HG03469 (cell line): ENCODE data around the gene OR56A4.

Source experiments
- ATAC-seq: cut with Tn5 transposase; IDR thresholded peaks from one replicate; pipeline ENCODE4 v1.9.1; 2021; ENCODE audit warnings: mild to moderate bottlenecking, moderate library complexity, moderate number of reproducible peaks; ENCODE audit not compliant: unreplicated experiment

The OR56A4 gene, protein sequence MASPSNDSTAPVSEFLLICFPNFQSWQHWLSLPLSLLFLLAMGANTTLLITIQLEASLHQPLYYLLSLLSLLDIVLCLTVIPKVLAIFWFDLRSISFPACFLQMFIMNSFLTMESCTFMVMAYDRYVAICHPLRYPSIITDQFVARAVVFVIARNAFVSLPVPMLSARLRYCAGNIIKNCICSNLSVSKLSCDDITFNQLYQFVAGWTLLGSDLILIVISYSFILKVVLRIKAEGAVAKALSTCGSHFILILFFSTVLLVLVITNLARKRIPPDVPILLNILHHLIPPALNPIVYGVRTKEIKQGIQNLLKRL

DNA sequence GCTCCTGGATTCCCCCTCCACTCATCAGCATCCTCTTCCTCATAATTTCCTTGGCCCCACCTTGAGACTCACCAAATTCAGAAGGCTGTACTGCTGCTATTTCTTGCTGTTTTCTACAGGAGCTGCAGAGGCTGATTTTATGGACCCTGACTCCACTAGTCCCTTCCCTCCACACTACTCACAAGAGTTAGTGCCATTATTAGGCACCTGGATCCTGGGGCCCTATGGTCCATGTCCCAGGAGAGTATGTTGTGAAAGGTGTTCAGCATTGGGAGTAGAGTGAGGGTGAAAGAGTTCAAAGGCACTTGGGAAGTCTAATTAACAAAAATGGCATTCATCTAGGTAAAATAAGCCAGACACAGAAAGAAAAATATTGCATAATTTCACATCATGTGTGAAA lies at the start of gene OR56A4:
TSS of gene OR56A4 (minus strand) at position 101 of the 400 bp plus-strand sequence. CDS start 3,954 bp downstream, outside the sequence.
- ATAC-seq, result no peak

DNA sequence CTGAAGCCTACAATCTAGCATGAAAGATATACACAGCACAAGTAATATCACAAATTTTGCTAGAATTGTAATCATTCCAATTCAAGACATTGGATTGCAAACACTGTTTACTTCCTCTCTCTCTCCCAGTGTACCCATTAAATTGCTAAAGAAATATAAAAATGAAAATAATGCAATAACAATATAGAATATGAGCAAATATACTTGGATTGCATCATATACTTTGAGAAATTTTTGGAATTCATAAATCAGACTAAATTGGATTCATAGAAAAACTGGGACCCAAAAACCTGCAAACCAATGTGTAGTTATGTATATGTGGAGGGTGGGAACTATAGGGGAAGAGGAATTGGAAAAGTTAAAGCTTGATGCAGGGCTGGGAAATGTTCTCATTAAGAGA lies 48.8 kb upstream of the OR56A4 start:
- ATAC-seq, result no peak

DNA sequence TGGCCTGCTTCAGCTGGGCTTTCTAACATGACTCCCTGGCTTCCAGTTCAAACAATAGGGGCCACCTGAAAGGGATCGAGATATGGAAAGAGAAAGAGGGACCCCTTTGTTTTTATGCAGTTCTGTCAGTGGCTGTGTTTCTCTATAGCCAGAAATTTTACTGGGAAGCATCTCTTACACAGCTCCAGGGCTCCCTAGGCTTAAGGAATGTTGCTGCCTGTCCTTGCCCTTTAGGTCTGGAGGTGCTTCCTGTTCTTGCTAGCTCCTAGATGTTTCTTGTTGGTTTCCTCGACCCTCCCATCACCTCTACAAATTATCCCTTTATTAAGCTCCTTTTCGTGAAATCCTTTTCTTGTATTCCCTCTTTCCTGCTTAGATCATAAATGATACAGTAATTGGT lies 45.6 kb upstream of the OR56A4 start:
- no peak for ATAC-seq

DNA sequence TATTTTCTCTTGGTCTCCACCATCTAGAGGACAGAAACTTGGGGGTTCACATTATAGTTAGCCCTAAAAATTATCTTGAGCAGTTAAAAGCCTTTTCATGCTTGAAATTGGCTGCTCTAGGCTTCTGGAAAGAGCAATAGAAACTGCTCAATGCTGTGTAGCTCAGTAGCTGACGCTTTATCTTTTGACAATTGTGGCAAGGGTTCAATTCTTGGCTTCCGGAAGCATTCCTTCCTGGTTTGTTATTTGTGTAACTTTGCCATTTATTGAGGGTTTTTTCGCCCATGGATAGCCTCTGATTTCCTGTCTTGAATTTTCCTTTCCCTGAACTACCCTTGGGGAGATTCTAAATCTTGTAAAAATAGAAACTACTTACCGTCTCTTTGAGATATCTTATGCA lies 34.1 kb upstream of the OR56A4 start:
- no peak for ATAC-seq

DNA sequence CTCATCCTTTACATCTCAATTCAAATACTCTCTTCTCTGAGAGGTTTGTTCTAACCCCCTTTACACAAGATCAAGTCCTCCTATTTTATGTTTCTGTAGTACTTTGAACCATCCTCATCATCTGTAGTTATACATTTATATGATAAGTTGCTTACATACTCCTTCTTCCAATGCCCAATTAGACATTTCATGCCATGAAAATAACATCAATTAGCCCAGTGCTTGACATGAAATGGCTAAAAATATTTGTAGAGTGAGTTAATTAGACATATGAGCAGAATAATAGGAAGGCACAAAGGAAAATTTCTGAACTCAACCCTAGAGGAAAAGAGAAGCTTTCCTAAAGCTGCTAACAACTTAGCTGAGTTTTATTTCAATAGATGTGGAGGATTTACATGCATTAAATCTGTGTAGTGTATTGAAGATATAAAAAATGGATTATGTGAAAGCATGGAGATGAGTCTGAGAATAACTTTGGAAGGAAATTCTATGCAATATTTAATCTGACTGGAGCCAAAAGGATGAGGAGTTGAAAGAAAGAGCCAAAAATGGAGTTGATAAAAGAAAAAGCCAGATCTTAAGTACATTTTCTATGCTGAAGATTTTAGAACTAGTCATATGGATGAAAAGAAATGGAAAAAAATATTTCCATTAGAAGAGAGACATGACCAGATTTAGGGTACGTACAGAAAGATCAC lies 24.1 kb upstream of the OR56A4 start, which contains the start of gene OR56A1:
TSS of gene OR56A1 (minus strand) at position 51 of the 698 bp plus-strand sequence. CDS start 3,066 bp downstream, outside the sequence.
- ATAC-seq, result no peak

DNA sequence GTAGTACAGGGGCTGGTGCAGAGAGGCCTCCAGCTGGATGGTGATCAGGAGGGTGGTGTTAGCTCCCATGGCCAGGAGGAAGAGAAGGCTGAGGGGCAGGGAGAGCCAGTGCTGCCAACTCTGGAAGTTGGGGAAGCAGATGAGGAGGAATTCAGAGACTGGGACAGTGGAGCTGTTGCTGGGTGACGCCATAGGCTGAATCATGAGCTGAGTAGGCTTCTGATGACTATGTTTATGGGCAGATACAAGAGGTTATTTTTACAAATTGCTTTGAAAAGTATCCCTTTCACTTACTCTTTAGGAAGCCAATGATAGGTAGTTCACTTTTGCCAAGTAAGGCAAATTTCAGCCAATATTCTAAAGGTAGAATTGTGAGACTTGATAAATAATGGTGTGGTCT lies 20.8 kb upstream of the OR56A4 start:
- ATAC-seq, result no peak

DNA sequence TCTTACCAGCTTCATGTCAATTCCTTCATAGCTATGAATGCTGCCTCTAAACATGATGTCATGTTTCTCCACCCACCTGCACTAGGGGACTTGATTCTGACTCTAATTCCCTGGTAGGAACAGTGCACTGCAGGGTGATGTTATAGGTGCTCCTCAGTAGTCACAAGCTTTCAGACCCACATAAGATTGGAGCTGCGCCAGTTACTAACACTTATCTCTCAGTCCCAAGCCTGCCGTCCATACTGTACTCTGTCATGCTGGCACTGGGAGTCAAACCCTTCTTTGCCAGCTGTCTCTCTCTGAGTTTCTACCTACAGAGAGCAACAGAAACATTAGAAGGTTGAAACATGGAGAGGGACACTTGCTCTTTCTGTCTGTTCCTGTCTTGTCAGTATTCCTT lies 18.3 kb upstream of the OR56A4 start:
- no peak for ATAC-seq

DNA sequence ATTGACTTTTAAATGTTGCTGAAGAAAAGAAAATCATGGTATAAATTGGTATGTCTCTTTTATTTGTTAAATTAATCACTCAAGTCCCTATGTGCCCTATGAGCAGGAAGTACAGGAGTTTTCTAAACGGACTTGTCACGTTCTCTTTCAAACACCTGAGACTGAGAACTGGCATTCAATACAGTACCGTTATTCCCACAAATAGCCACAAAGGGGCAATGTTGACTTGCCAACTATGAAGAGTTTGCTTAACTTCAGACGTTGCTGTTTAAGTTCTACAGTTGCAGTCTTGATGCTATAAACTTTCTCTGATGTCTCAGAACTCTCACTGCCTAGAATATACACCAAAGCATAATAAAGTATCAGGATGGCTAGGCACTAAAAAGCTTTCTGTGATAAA lies 16.2 kb upstream of the OR56A4 start:
- no peak for ATAC-seq

DNA sequence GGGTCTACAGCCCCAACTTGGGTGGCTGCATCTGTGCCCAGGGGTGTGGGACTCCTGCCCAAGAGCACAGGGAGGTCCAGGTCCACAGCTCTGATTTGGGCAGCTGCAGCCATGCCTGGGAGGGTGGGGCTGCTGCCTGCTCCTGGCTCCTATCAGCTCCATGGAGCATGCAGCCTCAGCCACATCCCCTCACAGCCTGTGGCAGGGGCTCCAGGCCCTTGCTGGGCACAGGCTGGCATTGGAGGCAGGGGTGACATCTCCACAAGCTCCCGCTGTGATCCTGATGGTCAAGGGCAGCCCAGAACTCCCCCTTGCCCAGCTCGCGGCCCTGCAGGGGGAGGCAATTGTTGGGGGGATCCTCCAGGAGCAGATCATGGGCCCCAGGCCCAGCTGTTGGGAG lies 6.3 kb upstream of the OR56A4 start:
- no peak for ATAC-seq

DNA sequence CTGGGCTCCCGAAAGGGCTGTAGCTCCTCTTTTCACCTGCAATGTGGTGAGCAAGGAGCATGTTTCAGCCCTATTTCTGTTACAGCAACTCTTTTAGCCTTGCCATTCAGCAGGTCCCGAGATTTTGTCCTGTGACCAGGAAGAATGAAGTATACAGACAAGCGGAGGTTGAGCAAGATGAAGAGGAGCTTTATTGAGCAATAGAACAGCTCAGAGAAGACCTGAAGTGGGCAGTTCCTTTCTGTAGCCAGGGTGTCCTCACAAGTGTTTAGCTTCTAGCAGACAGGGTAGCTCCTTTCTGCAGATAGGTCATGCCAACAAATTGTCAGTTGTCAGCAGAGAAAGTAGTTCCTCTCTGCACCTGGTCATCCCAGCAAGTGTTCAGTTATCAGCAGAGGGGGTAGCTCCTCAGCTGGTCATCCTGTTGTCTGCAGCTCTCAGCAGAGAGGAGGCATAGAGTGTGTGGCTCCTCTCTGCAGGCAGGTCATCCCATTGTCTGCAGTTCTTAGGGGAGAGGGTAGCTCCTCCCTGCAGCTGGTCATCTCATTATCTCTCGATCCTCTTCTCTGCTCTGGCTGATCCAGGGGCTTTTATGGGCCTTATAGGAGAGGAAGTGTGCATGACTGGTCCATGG lies 5.4 kb upstream of the OR56A4 start:
- ATAC-seq, result no peak

DNA sequence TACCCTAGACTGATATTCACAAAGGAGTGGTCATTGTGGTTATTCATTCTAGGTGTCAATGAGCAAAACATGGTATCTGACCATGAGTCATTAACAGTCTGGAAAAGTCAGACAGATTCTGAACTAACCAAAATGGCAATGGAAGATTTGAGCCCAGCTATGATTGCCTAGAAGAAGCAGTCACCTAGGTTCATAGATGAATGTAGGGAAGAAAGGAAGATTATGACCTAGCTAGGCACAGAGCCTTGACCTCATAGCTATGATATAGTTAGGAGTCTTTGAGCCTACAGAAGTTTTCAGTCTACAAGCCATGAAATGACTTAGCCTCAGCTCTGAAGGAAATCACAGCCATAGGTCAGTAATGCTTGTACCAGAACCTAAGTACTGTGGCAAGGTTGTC lies 351 bp downstream of the OR56A4 start:
- ATAC-seq, result no peak

DNA sequence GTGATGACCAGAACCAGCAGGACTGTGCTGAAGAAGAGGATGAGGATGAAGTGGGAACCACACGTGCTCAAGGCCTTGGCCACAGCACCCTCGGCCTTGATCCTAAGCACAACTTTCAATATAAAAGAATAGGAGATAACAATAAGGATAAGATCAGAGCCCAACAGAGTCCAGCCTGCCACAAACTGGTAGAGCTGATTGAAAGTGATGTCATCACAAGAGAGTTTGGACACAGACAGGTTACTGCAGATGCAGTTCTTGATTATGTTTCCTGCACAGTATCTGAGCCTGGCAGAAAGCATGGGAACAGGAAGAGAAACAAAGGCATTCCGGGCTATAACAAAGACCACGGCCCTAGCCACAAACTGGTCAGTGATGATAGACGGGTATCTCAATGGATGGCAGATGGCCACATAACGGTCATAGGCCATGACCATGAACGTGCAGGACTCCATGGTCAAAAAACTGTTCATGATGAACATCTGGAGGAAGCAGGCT lies 4.5 kb downstream of the OR56A4 start:
- no peak for ATAC-seq

DNA sequence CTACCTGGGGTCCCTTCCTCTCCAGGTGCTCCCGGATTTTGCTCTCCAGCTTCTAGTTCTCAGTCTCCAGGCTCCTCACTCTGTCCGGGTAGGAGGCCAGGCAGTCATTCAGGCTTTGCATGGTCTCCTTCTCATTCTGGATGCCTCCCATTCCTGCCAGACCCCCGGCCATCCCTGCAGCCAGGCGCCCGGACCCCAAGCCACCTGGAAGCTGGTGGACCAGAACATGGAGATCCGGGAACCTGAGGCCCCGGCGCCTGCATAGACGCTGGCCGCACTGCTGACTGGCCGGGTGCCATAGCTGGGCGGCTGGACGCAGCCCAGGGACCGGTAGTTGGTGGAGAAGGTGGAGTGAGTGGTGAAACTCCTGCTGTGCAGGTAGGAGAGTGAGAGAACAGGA lies 12.0 kb downstream of the OR56A4 start:
- ATAC-seq, result no peak

DNA sequence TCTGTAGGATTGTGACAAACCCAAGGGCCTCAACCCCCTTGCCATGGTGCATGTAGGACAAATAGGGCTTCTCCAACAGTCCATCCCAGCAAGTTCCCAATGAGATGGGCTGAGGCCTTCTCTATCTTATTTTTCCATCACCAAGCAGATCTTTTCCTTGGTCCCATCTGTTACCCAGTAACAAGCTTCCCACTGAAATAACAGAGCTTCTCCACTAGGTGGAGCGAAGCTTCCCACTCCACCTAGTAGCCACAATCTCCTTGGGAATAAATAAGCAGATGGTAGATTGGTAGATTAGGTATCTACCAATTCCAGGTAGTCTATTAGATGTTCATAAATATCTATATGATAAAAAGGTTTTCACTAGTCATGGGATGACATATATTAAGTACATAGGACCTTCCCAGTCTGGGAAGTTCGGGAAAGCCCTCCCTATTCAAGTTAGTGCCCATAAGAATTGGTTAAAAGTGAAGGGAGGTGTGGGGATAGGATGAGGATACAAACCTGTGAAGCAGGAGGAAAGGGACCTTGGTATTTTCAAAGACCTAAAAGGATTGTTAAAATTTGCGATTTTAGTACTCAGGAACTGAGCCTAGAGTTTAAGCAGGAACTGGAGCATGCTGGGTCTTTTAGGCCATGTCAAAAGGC lies 14.0 kb downstream of the OR56A4 start:
- ATAC-seq, result no peak

DNA sequence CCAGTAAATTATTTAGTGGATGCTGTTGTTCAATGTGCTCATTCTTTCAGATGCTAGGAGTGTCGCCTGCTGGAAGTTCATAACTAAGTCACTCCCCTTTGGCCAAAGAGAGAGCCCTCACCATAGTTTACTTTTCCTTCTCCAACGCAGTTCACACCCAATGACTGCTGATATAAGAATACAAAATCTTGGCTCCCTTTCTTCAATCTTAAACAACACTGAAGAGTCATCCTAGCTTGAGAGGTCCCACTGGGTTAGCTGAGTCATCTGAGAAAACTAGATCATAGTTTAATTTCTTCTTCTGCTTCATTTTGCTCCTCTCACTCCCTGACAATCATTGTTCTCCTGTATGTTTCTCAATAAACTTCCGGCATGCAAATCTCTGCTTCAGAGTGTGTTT lies 14.6 kb downstream of the OR56A4 start:
- no peak for ATAC-seq

DNA sequence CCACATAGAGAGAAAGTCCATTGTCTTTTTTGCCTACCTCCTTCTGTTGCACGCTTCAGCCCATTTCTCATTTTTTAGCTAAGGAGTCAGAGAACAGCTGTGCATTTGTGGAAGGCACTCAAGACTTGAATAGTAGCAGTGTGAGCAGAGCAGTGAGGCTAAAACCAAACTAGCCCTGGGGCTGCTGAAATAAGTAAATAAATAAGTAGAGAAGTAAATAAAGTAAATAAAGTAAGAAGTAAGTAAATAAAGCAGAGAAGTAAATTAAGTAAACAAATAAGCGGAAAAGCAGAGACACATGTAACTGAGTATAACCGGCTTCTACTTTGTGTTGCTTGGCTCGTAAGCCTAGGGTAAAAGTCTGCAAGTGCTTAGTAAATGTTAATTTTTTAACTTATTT lies 17.5 kb downstream of the OR56A4 start:
- no peak for ATAC-seq

DNA sequence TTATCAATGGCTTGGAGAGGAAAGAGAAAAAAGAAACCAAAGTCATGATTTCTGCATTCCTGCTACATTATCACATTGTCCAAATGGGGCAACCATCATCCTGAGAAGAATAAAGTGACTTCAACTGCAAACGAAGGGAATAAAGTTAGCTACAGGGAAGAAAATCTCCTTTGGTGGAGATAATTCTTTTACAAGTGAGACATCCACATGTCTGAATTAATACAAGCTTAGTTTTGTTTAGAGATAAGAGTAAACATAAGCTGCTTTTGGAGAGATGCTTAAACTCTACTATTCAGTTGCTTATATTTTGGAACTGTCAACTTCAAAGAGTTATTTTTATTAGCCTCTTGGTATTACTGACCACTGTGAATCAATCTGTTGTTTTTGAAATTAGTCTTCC lies 19.9 kb downstream of the OR56A4 start, which contains the start of gene OR52L1:
TSS of gene OR52L1 (minus strand) at position 101 of the 400 bp plus-strand sequence. CDS start at position 46, 55 bp downstream.
- ATAC-seq, result no peak

DNA sequence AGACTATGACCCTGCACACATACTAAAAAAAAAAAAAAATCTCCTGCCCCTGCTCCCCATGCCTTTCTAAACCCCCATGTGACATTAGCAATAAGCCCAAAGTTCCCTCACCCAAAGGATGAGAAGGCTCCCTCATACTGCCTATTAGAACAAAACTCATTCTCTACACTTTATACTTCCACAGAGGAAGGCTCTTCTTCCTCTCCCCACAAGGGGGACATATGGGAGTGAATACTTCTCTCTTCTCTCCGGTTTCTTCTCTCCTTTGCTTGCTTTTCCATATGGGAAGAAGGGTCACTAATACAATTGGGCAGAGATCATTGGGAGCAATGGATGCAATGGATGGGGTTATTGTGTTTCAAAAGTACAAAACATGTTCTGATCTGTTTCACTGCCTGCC lies 23.3 kb downstream of the OR56A4 start:
- no peak for ATAC-seq

DNA sequence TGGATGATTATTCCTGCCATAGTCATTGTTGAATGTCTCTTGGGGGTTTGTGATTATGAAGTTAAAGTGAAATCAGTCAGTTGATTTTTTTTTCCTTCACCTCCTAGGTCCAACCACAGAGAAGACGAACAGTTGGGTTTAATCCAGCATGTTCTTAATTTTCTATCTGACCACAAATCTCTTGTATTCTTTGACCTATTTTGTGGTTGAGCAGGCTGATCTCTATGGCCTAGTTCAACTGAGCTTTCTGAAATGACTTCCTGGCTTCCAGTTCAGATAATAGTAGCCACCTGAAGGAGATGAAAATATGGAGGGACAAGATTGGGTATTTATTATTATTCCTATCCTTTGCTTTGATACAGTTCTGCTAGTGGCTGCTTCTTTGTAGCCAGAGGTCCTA lies 33.2 kb downstream of the OR56A4 start:
- no peak for ATAC-seq

DNA sequence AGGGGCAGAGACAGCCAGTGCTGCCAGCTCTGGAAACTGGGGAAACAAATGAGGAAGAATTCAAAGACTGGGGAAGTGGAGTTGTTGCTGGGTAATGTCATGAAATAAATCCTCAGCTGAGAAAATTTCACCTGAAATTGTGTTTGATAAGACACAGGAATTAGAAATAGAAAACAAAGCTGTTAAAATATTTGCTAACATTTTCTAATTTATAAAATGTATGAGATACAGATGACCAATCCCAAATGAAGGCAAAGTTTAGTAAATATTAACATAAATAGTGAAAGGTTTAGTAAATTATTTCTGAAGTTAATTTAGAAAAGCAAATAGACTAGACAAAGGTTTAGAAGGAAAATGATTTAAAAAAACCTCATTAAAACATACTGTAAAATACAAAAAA lies 38.4 kb downstream of the OR56A4 start, which contains the start of gene OR56A5:
TSS of gene OR56A5 (minus strand) at position 101 of the 400 bp plus-strand sequence. CDS start at position 101, 0 bp downstream.
- no peak for ATAC-seq

DNA sequence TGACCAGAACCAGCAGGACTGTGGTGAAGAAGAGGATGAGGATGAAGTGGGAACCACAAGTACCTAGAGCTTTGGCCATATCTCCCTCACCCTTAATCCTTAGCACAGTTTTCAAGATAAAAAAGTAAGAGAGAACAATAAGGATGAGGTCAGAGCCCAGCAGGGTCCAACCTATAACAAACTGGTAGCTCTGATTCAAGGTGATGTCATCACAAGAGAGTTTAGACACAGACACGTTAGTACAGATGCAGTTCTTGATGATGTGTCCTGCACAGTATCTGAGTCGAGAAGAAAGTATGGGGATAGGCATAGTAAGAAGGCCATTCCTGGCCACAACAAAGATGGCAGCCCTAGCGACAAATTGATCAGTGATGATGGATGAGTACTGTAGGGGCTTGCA lies 39.0 kb downstream of the OR56A4 start:
- ATAC-seq, result no peak
